ENCODE measurements around the gene STK36. TPM values are rescaled to one million over a fixed set of nuclear protein-coding genes. Genes with fewer than 3 reads are reported as not detected.

The STK36 gene
- total RNA-seq: 5.8 and 8.6 TPM in 2 replicates

- peak within 1 kb of the TSS; percentile 72 for H3K4me3 ChIP-seq (ENCODE audit: low read depth, low read length)
- TF ChIP-seq, protein P1, sequence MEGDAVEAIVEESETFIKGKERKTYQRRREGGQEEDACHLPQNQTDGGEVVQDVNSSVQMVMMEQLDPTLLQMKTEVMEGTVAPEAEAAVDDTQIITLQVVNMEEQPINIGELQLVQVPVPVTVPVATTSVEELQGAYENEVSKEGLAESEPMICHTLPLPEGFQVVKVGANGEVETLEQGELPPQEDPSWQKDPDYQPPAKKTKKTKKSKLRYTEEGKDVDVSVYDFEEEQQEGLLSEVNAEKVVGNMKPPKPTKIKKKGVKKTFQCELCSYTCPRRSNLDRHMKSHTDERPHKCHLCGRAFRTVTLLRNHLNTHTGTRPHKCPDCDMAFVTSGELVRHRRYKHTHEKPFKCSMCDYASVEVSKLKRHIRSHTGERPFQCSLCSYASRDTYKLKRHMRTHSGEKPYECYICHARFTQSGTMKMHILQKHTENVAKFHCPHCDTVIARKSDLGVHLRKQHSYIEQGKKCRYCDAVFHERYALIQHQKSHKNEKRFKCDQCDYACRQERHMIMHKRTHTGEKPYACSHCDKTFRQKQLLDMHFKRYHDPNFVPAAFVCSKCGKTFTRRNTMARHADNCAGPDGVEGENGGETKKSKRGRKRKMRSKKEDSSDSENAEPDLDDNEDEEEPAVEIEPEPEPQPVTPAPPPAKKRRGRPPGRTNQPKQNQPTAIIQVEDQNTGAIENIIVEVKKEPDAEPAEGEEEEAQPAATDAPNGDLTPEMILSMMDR (IDR thresholded peaks at IDR 0.05; ENCODE audit: insufficient read depth, low read length, severe bottlenecking): no peak
- no peak for FAIRE-seq
- no peaks in the 10 kb centered on the region for H3K36me3 ChIP-seq (ENCODE audit: control insufficient read depth, insufficient read depth, low read length)
- DNase-seq (ENCODE audit: low read depth): peak; percentile 61
- H3K27me3 ChIP-seq (ENCODE audit: control insufficient read depth, insufficient read depth, low read length): no peaks in the 10 kb centered on the region
Observed at GRCh38 chr2:218671654-218672566, at the start of gene STK36, which contains the start of gene RNF25. TSS of gene STK36 (plus strand) at chr2:218672086. CDS start at chr2:218672830, 744 bp downstream. TSS of gene RNF25 (minus strand) at chr2:218672002. CDS start at chr2:218671970, 32 bp downstream.

DNA sequence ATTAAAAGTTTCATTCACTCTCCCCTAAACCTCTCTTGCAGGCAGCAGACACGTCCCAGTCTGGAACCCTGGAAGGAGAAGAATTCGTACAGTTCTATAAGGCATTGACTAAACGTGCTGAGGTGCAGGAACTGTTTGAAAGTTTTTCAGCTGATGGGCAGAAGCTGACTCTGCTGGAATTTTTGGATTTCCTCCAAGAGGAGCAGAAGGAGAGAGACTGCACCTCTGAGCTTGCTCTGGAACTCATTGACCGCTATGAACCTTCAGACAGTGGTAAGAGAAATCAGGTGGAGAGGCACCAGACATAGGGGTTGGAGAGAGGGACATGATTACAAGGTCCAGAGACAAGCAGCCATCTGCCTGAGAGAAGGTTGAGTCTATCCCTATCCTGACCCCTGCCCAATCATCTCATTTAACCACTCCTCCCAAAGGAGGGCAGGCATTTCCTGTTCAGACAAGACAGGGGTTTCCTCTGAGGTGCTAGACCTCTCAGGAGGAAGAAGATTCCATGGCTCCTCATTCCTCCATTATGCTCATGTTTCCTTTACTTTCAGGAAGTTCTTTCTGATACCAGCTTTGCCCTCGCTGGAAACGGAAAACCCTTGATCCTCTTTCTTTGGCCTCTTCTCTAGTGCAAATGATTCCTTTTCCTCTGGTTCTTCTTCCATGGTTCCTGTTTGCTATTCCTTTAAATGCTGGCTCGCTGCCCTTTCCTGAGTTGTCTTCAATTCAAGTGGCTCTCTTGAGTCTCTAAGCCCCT, 49.1 kb upstream of the STK36 start:
- TF ChIP-seq, protein P1 (IDR thresholded peaks at IDR 0.05; ENCODE audit: insufficient read depth, low read length, severe bottlenecking): no peak
- DNase-seq (ENCODE audit: low read depth) (peak; percentile 29), FAIRE-seq (no peak)

GRCh38 chr2:218623366-218623705, 48.5 kb upstream of the STK36 start:
- Histone ChIP-seq H3K27me3 (ENCODE audit: control insufficient read depth, insufficient read depth, low read length) (no peaks in the 10 kb centered on the region), H3K4me3 (ENCODE audit: low read depth, low read length) (no peak overlapping the region), H3K36me3 (ENCODE audit: control insufficient read depth, insufficient read depth, low read length) (no peaks in the 10 kb centered on the region)
- no peak for FAIRE-seq
- no peak for DNase-seq (ENCODE audit: low read depth)
- TF ChIP-seq, protein P1 (IDR thresholded peaks at IDR 0.05; ENCODE audit: insufficient read depth, low read length, severe bottlenecking): no peak

More for the DNA sequence above, 49.1 kb upstream of the STK36 start:
- H3K36me3 ChIP-seq (ENCODE audit: control insufficient read depth, insufficient read depth, low read length): no peaks in the 10 kb centered on the region
- no peaks in the 10 kb centered on the region for H3K27me3 ChIP-seq (ENCODE audit: control insufficient read depth, insufficient read depth, low read length)
- H3K4me3 ChIP-seq (ENCODE audit: low read depth, low read length): no peak overlapping the region

DNA sequence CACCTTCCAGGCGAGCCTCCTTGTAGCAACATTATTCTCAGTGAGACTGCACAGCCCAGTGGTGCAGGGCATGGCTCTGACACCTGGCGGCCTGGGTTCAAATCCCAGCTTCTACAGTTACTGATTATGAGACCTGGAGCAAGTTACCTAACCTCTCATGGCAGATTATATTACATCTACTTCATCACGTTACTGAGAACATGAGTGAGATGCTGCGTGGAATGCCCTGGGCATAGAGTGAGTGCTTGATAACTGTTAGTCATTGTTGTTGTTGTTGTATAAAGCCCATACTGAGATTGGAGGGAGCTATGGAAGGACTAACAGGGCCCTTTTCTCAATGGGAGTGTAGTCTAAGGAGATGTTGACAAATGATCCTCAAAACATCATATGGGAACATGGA, 45.5 kb upstream of the STK36 start:
- Histone ChIP-seq H3K4me3 (ENCODE audit: low read depth, low read length) (no peak overlapping the region), H3K36me3 (ENCODE audit: control insufficient read depth, insufficient read depth, low read length) (peaks cover 1% of the 10 kb centered on the region), H3K27me3 (ENCODE audit: control insufficient read depth, insufficient read depth, low read length) (no peaks in the 10 kb centered on the region)
- TF ChIP-seq, protein P1 (IDR thresholded peaks at IDR 0.05; ENCODE audit: insufficient read depth, low read length, severe bottlenecking): no peak
- FAIRE-seq (no peak), DNase-seq (ENCODE audit: low read depth) (no peak)

- TF ChIP-seq, protein P1 (IDR thresholded peaks at IDR 0.05; ENCODE audit: insufficient read depth, low read length, severe bottlenecking): no peak
- FAIRE-seq: no peak
Observed at GRCh38 chr2:218627939-218628338, 43.9 kb upstream of the STK36 start.

More at GRCh38 chr2:218627939-218628338, 43.9 kb upstream of the STK36 start:
- DNase-seq (ENCODE audit: low read depth): no peak
- Histone ChIP-seq H3K36me3 (ENCODE audit: control insufficient read depth, insufficient read depth, low read length) (peaks cover 1% of the 10 kb centered on the region), H3K4me3 (ENCODE audit: low read depth, low read length) (no peak overlapping the region), H3K27me3 (ENCODE audit: control insufficient read depth, insufficient read depth, low read length) (no peaks in the 10 kb centered on the region)

Data from bronchial epithelial cell (primary cell).